Stimulated activated CD8-positive, alpha-beta memory T cell treated with anti-CD3 and anti-CD28 coated beads, Interleukin-4, amount 100 ng/mL, for 4 hours (primary cell): ENCODE results near the gene KRTAP21-3.
"Not testable (repeated sequence)": the region's sequence is repeated elsewhere in the genome, so short reads cannot be mapped to it uniquely, and the experiment has no call there.

Experiments used
- DNase-seq, 2 donors: peaks; one replicate each; pipeline ENCODE4 v3.0.0-alpha.2; 2020; ENCODE audit warnings: low read depth in 2 of 2, low spot score in 1 of 2

KRTAP21-3 gene, protein sequence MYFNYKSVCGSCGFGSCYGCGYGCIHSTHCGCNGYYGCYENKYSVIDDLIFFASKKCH

DNA sequence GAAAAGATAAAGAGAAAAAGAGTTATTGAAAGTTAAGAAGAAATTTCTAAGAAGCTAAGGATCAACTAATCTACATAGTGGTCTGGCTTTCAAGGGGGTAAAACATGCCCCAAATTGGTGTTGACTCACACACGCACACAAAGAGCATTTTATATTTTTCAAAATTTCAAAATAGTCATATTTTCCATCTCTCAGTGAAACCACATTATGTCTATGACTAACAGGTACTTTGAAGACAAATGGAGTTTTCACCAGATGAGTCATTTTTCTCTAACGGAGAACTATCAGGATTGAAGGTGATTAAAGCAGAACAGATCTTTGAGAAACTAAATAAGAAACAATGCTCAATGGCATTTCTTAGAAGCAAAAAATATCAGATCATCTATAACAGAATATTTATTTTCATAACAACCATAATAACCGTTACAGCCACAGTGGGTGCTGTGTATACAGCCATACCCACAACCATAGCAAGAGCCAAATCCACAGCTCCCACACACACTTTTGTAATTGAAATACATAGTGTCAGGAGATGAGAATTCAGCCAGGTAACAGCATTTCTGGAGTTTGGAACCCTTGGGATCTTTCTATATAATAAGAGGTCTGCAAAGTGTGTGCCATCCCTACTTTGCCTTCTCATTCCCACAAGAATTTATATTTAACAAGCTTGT is at the start of gene KRTAP21-3:
Gene KRTAP21-3, minus strand, starts transcription at position 539 of the 671 bp plus-strand sequence. Its CDS starts 18 bp downstream, at position 521.
- no peak for DNase-seq

GRCh38 chr21:30760776-30761175 is 42.2 kb upstream of the KRTAP21-3 start:
- no peak for DNase-seq

DNA sequence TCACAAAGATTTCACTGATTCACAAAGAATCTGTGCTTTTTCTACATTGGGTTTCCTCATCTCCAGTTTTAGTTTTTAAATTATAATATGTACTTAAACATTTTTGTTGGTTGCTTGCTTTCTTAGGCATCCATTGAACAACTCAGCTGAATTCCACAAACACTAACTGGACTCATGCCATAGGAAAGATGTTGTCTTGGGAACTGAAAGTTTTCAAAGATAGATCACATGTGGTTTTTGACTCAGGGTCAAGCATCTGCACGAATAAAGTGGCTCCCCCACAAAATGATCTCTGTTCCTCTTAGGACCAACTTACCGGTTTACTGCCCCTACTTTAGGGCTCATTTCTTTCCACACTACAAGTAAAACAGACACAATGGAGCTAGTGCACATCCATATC is 39.7 kb upstream of the KRTAP21-3 start:
- DNase-seq = no peak

- DNase-seq = not testable (repeated sequence)
Measured at GRCh38 chr21:30755328-30755727, 36.8 kb upstream of the KRTAP21-3 start, which contains the start of gene KRTAP21-1. Gene KRTAP21-1 (minus strand): TSS chr21:30755428. CDS start chr21:30755378, 50 bp downstream.

DNA sequence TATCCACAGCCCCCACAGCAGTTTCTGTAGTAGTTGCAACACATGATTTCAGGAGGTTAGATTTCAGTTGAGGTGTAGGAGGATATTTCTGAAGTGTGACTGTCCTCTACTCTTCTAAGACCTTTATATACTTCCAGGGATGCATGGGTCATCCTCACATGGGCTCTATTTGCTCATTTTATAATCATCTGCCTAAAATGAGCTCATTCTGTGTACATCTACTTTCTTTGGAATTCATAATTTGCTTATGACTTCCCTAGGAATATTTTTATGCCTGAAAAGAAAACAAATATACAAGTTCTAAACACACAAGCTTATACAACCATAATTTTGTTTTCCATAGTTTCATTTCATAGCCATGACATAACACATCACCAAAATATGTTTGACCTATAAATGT is 28.6 kb upstream of the KRTAP21-3 start, which contains the start of gene KRTAP21-2:
Gene KRTAP21-2, minus strand, starts transcription at position 101 of the 400 bp plus-strand sequence. Its CDS starts 57 bp downstream, at position 44.
- DNase-seq = no peak

DNA sequence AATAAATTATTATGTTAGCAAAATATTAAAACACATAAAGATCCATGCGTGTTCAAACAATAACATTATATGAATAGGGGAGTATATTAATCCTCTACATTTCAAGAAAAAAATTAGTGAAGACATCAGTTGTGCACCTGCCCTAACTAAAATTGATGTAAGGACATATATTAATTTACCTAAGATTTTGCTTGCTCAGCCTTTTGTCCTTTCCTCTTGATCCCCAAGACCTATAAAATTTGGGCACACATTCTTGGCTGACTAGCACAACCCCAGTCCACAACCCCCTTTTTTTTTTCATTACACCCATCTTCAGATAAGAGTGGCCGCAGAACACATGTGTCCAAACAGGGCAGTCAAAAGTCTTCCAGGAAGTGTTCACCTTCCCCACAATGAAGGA is 21.9 kb upstream of the KRTAP21-3 start:
- DNase-seq = no peak

- no peak for DNase-seq
Measured at GRCh38 chr21:30733026-30733425, 14.4 kb upstream of the KRTAP21-3 start.

DNA sequence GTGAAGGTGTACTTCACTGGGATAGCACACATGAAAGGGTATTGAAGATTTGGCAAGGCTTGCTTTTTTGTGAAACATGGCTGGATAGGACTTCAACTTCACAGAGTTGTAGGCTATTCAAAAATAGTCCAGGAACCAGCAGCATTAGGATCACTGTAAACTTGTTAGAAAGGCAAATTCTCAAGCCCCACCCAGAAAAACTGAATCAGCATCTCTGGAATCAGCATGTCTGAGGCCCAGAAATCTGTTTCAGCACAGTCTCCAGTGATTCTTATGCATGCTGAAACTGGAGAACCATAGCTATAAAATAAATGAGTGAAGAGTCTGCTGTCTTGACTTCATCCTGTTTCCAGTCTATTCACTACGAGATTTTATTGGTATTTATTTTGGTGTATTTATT is 8.1 kb upstream of the KRTAP21-3 start:
- no peak for DNase-seq

DNA sequence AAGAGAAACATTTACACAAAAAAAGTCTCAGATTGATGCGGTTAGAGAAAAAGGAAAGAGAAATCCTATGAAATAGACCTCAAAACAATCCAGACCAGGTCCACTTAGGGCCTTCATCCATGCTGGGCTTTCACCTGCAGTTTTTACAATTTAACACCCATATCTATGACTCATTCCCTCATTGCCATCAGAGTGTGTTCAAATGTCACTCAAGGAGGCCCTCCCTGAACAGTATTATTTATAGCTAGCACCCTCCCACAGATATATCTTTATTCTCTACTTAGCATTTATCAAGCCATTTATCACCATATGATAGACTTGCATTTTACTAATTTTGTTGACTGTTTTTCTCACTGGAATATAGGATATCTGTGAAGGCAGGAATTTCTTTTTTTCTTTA is 824 bp upstream of the KRTAP21-3 start:
- DNase-seq = no peak

DNA sequence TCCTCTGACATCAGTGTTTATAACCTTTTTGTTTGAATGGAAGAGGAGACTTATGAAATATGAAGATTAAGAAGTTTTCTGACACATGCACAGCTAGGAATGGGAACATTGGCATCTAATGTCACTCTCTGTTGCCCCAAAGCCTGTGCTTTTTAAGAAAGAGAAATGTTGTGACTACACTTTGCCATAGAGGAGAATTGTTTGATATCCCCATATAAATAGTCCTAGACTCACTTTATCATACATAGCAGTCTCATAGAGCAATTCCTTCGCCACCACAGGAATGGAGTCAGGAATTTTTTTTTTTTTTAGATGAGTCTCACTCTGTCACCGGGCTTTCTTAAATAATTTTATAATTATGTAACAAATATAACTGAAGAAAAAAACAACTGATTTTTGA is 1.5 kb downstream of the KRTAP21-3 start:
- no peak for DNase-seq

DNA sequence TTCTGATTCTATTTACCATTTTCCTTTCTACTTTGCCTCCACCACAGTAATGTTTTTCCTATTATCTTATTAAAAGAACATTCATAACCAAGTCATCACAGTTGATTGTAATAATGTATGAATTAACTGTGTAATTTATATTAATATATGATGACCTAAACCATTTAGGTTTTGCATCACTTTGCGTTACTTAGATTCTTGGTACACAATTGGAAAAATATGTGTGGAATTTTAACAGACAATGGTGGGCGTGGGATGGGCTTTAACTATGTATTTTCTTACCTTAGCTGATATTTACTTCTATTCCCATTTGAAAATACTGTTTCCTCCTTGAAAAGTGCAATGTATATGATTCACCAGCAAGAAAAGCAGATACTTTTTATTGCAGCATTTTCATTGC is 3.6 kb downstream of the KRTAP21-3 start:
- DNase-seq = no peak

GRCh38 chr21:30714456-30714855 is 4.1 kb downstream of the KRTAP21-3 start:
- no peak for DNase-seq

- no peak for DNase-seq
Measured at GRCh38 chr21:30713766-30714165, 4.8 kb downstream of the KRTAP21-3 start.

GRCh38 chr21:30710499-30710898 is 8.1 kb downstream of the KRTAP21-3 start:
- no peak for DNase-seq

GRCh38 chr21:30707409-30707808 is 11.2 kb downstream of the KRTAP21-3 start:
- no peak for DNase-seq

DNA sequence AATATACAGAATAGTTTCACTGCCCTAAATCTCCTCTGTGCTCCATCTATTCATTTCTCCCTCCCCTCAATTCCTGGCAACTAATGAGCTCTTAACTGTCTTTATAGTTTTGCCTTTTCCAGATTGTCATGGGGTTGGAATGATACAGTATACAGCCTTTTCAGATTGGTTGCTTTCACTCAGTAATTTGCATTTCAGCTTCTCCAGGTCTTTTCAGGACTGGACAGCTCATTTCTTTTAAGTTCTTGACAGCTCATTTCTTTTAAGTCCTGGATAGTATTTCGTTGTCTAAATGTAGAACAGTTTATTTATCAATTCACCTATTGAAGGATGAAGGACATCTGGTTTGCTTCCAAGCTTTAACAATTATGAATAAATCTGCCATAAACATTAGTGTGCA is 22.6 kb downstream of the KRTAP21-3 start:
- no peak for DNase-seq

DNA sequence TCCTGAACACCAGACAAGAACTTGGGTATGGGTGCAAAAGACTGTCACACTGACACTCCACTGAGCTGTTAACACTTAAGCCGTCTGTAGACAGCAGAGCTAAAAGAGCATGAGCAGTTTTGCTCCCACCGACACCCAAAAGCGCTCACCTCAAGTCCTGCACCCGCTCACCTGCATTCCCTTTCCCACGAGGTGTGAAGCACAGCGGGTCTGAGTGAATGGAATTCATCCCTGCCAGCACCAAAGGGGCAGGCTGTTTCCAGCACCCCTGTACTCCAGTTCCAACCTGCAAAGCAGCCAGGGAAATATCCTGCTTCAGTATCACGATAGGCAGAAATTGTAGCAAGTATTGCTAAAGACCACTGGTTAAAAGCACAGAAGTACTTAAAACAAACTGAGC is 28.8 kb downstream of the KRTAP21-3 start:
- no peak for DNase-seq

DNA sequence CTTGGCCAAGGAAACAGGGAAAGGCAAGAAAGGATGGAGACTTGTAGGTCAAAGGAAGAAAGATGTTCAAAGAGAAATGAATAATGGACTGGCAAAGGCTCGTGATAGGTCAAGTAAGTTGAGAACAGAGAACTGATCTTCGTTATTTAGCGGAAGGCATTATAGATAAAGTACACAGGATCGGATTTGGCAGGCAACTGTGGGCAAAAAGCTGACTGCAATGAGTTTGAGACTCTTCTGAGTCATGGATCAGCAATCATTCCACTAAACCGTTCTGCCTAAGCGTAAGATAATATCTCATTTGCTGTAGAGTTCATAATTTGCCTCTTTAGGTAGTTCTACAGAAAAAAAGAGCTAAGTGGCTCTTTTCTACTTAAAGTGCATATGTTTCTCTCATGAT is 34.1 kb downstream of the KRTAP21-3 start:
- no peak for DNase-seq

- no peak for DNase-seq
Measured at GRCh38 chr21:30680586-30680985, 38.0 kb downstream of the KRTAP21-3 start.

DNA sequence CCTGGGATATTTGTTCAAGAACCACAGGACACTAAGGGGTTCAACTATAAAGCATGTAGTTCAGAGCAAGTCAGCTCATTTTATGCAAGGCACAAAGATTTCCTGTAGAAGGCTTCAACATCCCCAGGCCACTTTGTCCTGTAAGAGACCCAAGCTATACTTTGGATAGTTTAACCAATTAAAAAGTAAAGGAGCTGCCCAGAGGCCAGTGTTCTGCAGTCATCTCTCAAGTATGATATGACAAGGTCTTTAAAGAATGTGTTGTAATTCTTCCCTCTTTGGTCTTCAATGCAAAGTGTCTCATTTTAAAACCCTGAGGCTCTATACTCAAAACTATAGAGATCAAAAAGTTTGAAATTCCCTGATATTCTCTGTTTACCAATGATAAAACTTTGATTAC is 41.8 kb downstream of the KRTAP21-3 start:
- no peak for DNase-seq

- no peak for DNase-seq
Measured at GRCh38 chr21:30674312-30674711, 44.3 kb downstream of the KRTAP21-3 start.

- no peak for DNase-seq
Measured at GRCh38 chr21:30672985-30673650, 45.5 kb downstream of the KRTAP21-3 start.
